ENCODE data around the gene TBL1Y.

TBL1Y gene

DNA sequence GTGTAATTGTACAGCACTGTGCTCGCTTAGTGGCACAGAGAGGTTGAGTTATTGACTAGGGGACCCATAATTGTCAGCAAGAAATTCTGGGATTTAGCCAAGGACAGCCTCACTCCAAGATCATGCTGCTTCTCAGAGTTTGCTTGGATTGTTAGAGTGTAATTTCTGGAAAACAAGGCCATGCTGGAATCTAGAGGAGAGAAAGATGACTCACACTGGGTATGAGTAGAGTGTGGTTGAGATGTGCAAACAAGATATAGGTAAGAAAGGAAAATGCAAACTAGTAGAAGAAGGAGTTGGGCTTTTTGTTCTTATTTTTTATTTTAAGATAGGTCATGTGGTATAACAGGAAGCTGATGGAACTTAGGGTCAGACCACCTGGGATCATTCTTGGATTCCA, 97.4 kb downstream of the TBL1Y start:
- POLR2A ChIA-PET: no interaction called here
- TF ChIP-seq, protein P1, sequence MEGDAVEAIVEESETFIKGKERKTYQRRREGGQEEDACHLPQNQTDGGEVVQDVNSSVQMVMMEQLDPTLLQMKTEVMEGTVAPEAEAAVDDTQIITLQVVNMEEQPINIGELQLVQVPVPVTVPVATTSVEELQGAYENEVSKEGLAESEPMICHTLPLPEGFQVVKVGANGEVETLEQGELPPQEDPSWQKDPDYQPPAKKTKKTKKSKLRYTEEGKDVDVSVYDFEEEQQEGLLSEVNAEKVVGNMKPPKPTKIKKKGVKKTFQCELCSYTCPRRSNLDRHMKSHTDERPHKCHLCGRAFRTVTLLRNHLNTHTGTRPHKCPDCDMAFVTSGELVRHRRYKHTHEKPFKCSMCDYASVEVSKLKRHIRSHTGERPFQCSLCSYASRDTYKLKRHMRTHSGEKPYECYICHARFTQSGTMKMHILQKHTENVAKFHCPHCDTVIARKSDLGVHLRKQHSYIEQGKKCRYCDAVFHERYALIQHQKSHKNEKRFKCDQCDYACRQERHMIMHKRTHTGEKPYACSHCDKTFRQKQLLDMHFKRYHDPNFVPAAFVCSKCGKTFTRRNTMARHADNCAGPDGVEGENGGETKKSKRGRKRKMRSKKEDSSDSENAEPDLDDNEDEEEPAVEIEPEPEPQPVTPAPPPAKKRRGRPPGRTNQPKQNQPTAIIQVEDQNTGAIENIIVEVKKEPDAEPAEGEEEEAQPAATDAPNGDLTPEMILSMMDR (IDR thresholded peaks at IDR 0.05; ENCODE audit: control extremely low read depth, extremely low read depth, low read depth, missing control alignments): no peak
- CTCF ChIA-PET: no interaction called here

GRCh38 chrY:7008578-7009355, 98.3 kb downstream of the TBL1Y start:
- POLR2A ChIA-PET: no interaction called here
- DNase-seq (ENCODE audit: extremely low spot score): no peak
- TF ChIP-seq, protein P1 (IDR thresholded peaks at IDR 0.05; ENCODE audit: control extremely low read depth, extremely low read depth, low read depth, missing control alignments): no peak

More for the DNA sequence above, 97.4 kb downstream of the TBL1Y start:
- no peak for DNase-seq (ENCODE audit: extremely low spot score)

DNA sequence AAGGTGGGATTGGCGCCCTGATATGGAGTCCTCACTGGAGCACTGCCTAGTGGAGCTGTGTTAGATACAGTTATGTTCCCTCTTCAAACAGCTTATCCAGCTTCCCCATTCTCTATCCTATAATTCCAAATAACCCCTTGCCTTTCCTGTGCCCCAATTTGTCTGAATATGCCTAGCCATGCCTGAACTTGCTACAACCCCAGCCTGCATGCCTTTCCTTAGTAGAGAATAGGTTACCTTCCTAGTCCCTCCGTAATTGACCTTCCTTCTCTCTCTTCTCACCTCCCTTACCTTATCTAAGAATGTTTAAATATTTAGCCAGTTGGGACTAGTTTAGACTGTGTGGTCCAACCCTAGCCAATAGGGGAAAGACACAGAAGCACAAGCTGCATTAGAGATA, 102.6 kb downstream of the TBL1Y start:
- TF ChIP-seq, protein P1 (IDR thresholded peaks at IDR 0.05; ENCODE audit: control extremely low read depth, extremely low read depth, low read depth, missing control alignments): no peak
- POLR2A ChIA-PET: no interaction called here
- CTCF ChIA-PET: no interaction called here
- no peak for DNase-seq (ENCODE audit: extremely low spot score)

More at GRCh38 chrY:7008578-7009355, 98.3 kb downstream of the TBL1Y start:
- CTCF ChIA-PET: no interaction called here

DNA sequence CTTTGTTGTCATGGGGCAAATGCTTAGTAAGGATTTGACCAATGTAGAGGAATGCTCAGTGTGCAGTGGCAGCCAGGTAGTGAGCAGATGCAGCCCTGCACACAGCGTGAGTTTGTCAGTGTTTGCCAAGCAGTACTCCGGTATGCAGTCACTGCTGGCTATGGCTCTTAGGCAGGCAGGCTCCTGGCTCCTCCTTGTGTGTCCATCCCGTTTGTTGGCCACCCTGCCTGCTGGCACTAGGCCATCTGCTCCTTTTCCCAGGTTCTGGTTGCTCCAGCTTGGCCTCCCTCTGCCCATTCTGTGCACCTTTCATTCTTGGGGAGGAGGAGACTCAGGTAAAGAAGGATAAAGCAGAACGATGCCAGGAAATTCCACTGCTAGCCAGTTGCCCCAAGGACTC, 106.0 kb downstream of the TBL1Y start:
- CTCF ChIA-PET: no interaction called here
- TF ChIP-seq, protein P1 (IDR thresholded peaks at IDR 0.05; ENCODE audit: control extremely low read depth, extremely low read depth, low read depth, missing control alignments): no peak
- no peak for DNase-seq (ENCODE audit: extremely low spot score)
- POLR2A ChIA-PET: no interaction called here

DNA sequence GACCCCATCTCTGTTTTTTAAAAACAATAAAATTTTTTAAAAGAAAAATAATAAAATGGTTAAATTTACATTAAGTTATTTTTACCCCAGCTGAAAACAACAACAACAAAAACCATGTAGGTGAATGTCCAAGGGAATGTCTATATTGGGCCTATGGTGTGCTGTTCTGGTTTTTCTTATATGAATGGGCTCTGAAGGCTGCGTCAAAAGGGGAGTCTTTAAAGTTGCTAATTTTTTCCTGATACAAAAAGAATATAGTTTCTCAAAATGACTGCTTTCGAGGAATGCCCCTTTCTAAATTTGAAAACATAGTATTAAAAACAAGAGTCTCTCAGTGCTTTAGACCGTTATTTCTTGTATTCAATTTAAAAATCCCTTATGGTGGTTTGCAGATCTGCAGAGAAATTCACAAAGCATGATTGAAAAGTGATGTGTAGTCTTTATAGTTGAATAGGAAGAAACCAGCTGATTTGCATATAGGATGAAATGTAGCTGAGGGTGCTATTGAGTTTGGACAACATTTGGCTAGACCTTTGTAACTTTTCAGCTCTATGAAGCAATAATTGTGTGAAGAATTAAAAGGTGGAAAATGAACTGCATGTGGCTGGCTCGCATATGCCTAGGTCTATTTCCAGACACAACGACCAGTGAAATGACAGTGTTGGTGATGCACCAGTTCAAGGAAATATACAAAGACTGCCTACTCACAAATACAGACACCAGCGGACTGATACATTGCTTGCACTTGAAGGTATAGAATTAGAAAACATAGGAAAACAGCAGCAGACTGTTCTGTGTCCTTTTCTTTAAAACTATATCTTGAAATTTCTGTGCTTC, 107.0 kb downstream of the TBL1Y start:
- DNase-seq (ENCODE audit: extremely low spot score): no peak
- POLR2A ChIA-PET: no interaction called here

DNA sequence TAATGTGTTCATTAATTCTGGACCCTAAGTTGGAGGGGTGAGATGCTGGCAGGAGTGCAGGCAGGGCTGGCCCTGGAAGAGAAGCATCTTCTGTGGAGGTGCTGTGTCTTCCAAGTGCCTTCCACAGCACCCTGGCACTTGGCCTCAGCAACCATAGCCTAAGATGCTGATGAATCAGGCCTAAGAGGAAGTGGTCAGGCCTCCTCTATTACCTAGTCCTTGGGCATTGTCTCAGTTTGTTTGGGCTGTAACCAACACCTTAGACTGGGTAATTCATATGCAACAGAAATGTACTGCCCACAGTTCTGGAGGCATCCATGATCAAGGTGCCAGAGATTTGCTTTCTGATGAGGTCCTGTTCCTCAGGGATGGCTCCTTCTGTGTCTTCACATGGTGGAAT, 128.5 kb downstream of the TBL1Y start:
- POLR2A ChIA-PET: no interaction called here
- CTCF ChIA-PET: no interaction called here
- TF ChIP-seq, protein P1 (IDR thresholded peaks at IDR 0.05; ENCODE audit: control extremely low read depth, extremely low read depth, low read depth, missing control alignments): no peak
- DNase-seq (ENCODE audit: extremely low spot score): no peak

More for the DNA sequence above, 107.0 kb downstream of the TBL1Y start:
- CTCF ChIA-PET: no interaction called here
- TF ChIP-seq, protein P1 (IDR thresholded peaks at IDR 0.05; ENCODE audit: control extremely low read depth, extremely low read depth, low read depth, missing control alignments): no peak
